Caco-2 (cell line): ENCODE results near the gene OR3A1. TPM values are rescaled to one million over a fixed set of nuclear protein-coding genes. Genes with fewer than 3 reads are reported as not detected.
"Not testable (repeated sequence)": the region's sequence is repeated elsewhere in the genome, so short reads cannot be mapped to it uniquely, and the experiment has no call there.

Experiments used
- Bru-seq: library from RNA; stranded (reverse); fragments of 400-500 nt; gene quantifications from one replicate; lab custom pipeline; 2021; lab: Mats Ljungman, UMichigan
- BruChase-seq, 2 experiments: library from RNA; stranded (reverse); fragments of 400-500 nt; gene quantifications; one replicate each; lab custom pipeline; 2021; lab: Mats Ljungman, UMichigan
- BruUV-seq: library from RNA; stranded (reverse); fragments of 400-500 nt; replicated peaks from 2 replicates; lab custom pipeline; 2021; lab: Mats Ljungman, UMichigan
- CTCF ChIA-PET: fragments of 300-600 bp; sonication (Branson Sonifier 250); formaldehyde crosslinking; loops from one replicate; lab custom pipeline; 2022; ENCODE audit warnings: antibody characterized with exemption; lab: Charles Lee
- POLR2A ChIA-PET: fragments of 300-600 bp; sonication (Branson Sonifier 250); formaldehyde crosslinking; loops from one replicate; lab custom pipeline; 2022; ENCODE audit warnings: antibody characterized with exemption; lab: Charles Lee
- DNase-seq, 2 experiments: peaks; one replicate each; pipeline versions ENCODE4 v3.0.0 to v3.0.0-alpha.2; 2020 to 2022
- H3K27me3 ChIP-seq: replicated peaks from 2 replicates; pipeline ENCODE4 v1.6.0; 2011; ENCODE audit warnings: low read length; ENCODE audit not compliant: control insufficient read depth, insufficient read depth
- H3K36me3 ChIP-seq: 2 replicates; pipeline ENCODE4 v1.5.1; 2011; ENCODE audit warnings: low read length; ENCODE audit not compliant: control insufficient read depth, insufficient read depth
- H3K4me1 ChIP-seq: fragments of 250-450 bp; sonication (Bioruptor Pico); 2 replicates; pipeline ENCODE4 v1.5.1; 2020; ENCODE audit warnings: mild to moderate bottlenecking
- H3K4me3 ChIP-seq: 2 replicates; pipeline ENCODE4 v1.5.1; 2011; ENCODE audit warnings: low read depth, mild to moderate bottlenecking, control low read depth, low read length
- H3K9me3 ChIP-seq: fragments of 250-450 bp; sonication (Bioruptor Pico); 2 replicates; pipeline ENCODE4 v1.5.1; 2020; ENCODE audit warnings: mild to moderate bottlenecking, moderate library complexity
- H3K27ac Mint-ChIP-seq: one replicate; pipeline ENCODE4 v1.8.0; 2022; ENCODE audit warnings: mixed read lengths; ENCODE audit not compliant: unreplicated experiment
- H3K27me3 Mint-ChIP-seq: one replicate; pipeline ENCODE4 v1.8.0; 2022; ENCODE audit warnings: mixed read lengths; ENCODE audit not compliant: insufficient read depth, unreplicated experiment
- H3K36me3 Mint-ChIP-seq: one replicate; pipeline ENCODE4 v1.8.0; 2022; ENCODE audit warnings: mild to moderate bottlenecking, mixed read lengths; ENCODE audit not compliant: insufficient read depth, unreplicated experiment
- H3K4me1 Mint-ChIP-seq: one replicate; pipeline ENCODE4 v1.8.0; 2022; ENCODE audit warnings: low read depth, mixed read lengths; ENCODE audit not compliant: unreplicated experiment
- H3K4me3 Mint-ChIP-seq: one replicate; pipeline ENCODE4 v1.8.0; 2022; ENCODE audit warnings: mild to moderate bottlenecking, moderate library complexity, mixed read lengths; ENCODE audit not compliant: unreplicated experiment
- H3K9me3 Mint-ChIP-seq: one replicate; pipeline ENCODE4 v1.8.0; 2022; ENCODE audit warnings: mixed read lengths; ENCODE audit not compliant: unreplicated experiment
- CTCF ChIP-seq, 2 experiments: fragments of 200-600 bp in 1 of 2; IDR thresholded peaks; 1 replicate in 1 of 2; 2 replicates in 1 of 2; pipeline versions ENCODE4 v1.5.1 to v1.8.0; 2011 to 2022; ENCODE audit warnings: antibody characterized with exemption in 1 of 2, control low read depth in 1 of 2, inconsistent platforms in 1 of 2, low read depth in 1 of 2, low read length in 1 of 2, mild to moderate bottlenecking in 1 of 2, moderate library complexity in 1 of 2; ENCODE audit not compliant: insufficient read depth in 1 of 2, severe bottlenecking in 1 of 2, unreplicated experiment in 1 of 2
- intact Hi-C: fragments of 100-400 bp; cut with micrococcal nuclease; formaldehyde crosslinking; loops from one replicate; pipeline ENCODE4 v1.10.0; 2022; ENCODE audit not compliant: unreplicated experiment
- long read RNA-seq: library from polyadenylated mRNA; stranded (forward); transcript quantifications from one replicate; pipeline ENCODE4 v2.0.0, GENCODE V29; 2022
- total RNA-seq: library from RNA; stranded (reverse); gene quantifications from 2 replicates; pipeline ENCODE4 v1.2.3, GENCODE V29; 2022

OR3A1 gene
- total RNA-seq (not detected in 2 replicates), Bru-seq, nascent RNA (not detected), BruChase-seq, experiment 1, labeled RNA remaining after a 2-hour chase (not detected), BruChase-seq, experiment 2, labeled RNA remaining after a 6-hour chase (not detected)
- long read RNA-seq: 0 reads

GRCh38 chr17:3298260-3298659 lies at the start of gene OR3A1:
OR3A1 (minus strand) TSS chr17:3298360; CDS start chr17:3292582, 5,778 bp downstream.
- Mint-ChIP-seq H3K4me3 (no peak within 1 kb of the TSS), H3K27me3 (peaks cover 18% of the 10 kb centered on the region), H3K27ac (no peak within 1 kb of the TSS), H3K4me1 (no peaks in the 10 kb centered on the region), H3K36me3 (no peaks in the 10 kb centered on the region), H3K9me3 (no peaks in the 10 kb centered on the region)
- H3K4me1 ChIP-seq: no peaks in the 10 kb centered on the region
- H3K27me3 ChIP-seq: no peaks in the 10 kb centered on the region
- no peaks in the 10 kb centered on the region for H3K36me3 ChIP-seq
- intact Hi-C loops: no loop called here
- no peak for DNase-seq
- no peak within 1 kb of the TSS for H3K4me3 ChIP-seq
- ChIA-PET POLR2A (no interaction called here), CTCF (no interaction called here)
- no TSS peak for BruUV-seq
- no peak for TF ChIP-seq CTCF (IDR thresholded peaks at IDR 0.05; ENCODE audit: insufficient read depth in 1 of 2, low read depth in 1 of 2, low read length in 1 of 2, severe bottlenecking in 1 of 2, unreplicated experiment in 1 of 2)
- H3K9me3 ChIP-seq: no peaks in the 10 kb centered on the region

- H3K27ac Mint-ChIP-seq, H3K36me3 ChIP-seq, H3K36me3 Mint-ChIP-seq, POLR2A ChIA-PET, H3K4me1 ChIP-seq, H3K4me1 Mint-ChIP-seq, CTCF ChIA-PET, H3K27me3 ChIP-seq, H3K9me3 Mint-ChIP-seq, intact Hi-C loops, H3K9me3 ChIP-seq, DNase-seq, BruUV-seq, H3K4me3 ChIP-seq, H3K4me3 Mint-ChIP-seq: not testable (repeated sequence)
- peaks cover 30% of the 10 kb centered on the region for H3K27me3 Mint-ChIP-seq
Measured at GRCh38 chr17:3342782-3343181, 44.6 kb upstream of the OR3A1 start.

GRCh38 chr17:3335876-3336275 lies 37.7 kb upstream of the OR3A1 start:
- no peak overlapping the region for H3K4me3 Mint-ChIP-seq
- H3K27me3 ChIP-seq: no peaks in the 10 kb centered on the region
- no peak overlapping the region for H3K27ac Mint-ChIP-seq
- ChIA-PET POLR2A (no interaction called here), CTCF (no interaction called here)
- intact Hi-C loops: loop anchor here (10.0 kb wide), 1 partner anchor 291 kb away; no protein-coding TSS in a partner anchor
- H3K4me1 ChIP-seq: no peaks in the 10 kb centered on the region
- no peaks in the 10 kb centered on the region for H3K36me3 ChIP-seq
- no peaks in the 10 kb centered on the region for H3K9me3 ChIP-seq
- no peak overlapping the region for H3K4me3 ChIP-seq
- BruUV-seq: no TSS peak
- DNase-seq: peak in 1 of 2 experiments; percentile 22
- TF ChIP-seq CTCF (IDR thresholded peaks at IDR 0.05; ENCODE audit: insufficient read depth in 1 of 2, low read depth in 1 of 2, low read length in 1 of 2, severe bottlenecking in 1 of 2, unreplicated experiment in 1 of 2): peak; percentile 20 to 52
- peaks cover 11% of the 10 kb centered on the region for H3K27me3 Mint-ChIP-seq
- H3K4me1 Mint-ChIP-seq: no peaks in the 10 kb centered on the region
- H3K9me3 Mint-ChIP-seq: peaks cover 21% of the 10 kb centered on the region
- no peaks in the 10 kb centered on the region for H3K36me3 Mint-ChIP-seq
